ENCODE results near the gene ACYP1. TPM values are rescaled to one million over a fixed set of nuclear protein-coding genes. Genes with fewer than 3 reads are reported as not detected.
A peak's percentile ranks its signal among the peaks of the same experiment; 100 is the strongest.

ACYP1 gene
- total and polyA plus RNA-seq, 2 of the 13 experiments (the other 11 are each of a cell fraction or from before 2014, with no cell fraction given) = 9.7 to 22.4 TPM

DNA sequence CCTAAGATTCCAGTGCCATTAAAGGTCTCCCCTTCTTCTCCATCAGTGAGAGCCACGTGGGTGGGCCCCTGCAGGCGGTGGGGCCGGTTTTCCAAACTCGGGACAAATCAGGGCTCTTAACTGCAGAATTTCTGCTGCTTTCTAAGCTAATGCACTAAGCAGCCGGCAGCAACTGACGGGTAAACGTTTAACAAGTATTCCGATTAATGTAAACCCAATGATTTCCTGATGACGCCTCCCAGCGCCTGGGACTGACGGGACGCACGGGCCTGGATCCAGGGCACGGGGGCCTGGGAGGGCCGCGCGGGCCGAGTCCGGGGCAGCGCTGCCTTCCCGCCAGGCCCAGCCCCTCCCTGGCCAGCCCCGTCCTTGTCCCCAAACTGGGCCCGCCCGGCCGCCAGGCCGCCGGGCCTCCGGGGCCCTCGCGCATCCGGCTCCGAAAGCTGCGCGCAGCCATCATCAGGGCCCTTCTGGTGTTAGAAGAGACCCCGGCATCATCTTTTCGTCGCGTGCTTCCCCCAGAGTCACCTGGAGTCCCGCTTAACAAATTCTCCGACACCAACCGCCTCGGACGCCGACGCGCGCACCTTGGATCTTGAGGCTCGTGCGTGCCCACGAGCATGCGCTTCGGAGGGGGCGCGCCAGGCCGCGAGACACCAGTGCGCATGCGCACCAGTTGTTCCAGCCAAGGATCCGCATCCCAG is 12.8 kb downstream of the ACYP1 start, which contains the start of gene MLH3 (continued):
- TF ChIP-seq BCLAF1 (IDR thresholded peaks at IDR 0.05) (no peak), NFKB2 (CRISPR knock-in tag; IDR thresholded peaks at IDR 0.05; ENCODE audit: borderline replicate concordance) (peak; percentile 93), AGO2 (optimal IDR thresholded peaks at IDR 0.05; ENCODE audit: low read depth, low read length) (peak; percentile 88), HNRNPUL1 (IDR thresholded peaks at IDR 0.05; ENCODE audit: low read depth, low read length) (no peak), ZNF674 (CRISPR knock-in tag; IDR thresholded peaks at IDR 0.05; ENCODE audit: low read depth) (no peak), EZH2 (conservative IDR thresholded peaks at IDR 0.05; ENCODE audit: low read depth, low read length) (no peak), NFE2L2 (IDR thresholded peaks at IDR 0.05; ENCODE audit: low read length) (no peak), GTF2F1 (IDR thresholded peaks at IDR 0.05; ENCODE audit: low read length) (no peak), ZNF614 (CRISPR knock-in tag; IDR thresholded peaks at IDR 0.05; ENCODE audit: borderline replicate concordance) (peak; percentile 38; the same call in 1 of the 2 replicates), JDP2 (CRISPR knock-in tag; IDR thresholded peaks at IDR 0.05; ENCODE audit: borderline replicate concordance) (no peak), ZNF12 (CRISPR knock-in tag; IDR thresholded peaks at IDR 0.05) (no peak), AHR (CRISPR knock-in tag; IDR thresholded peaks at IDR 0.05) (no peak), PLSCR1 (CRISPR knock-in tag; IDR thresholded peaks at IDR 0.05; ENCODE audit: borderline replicate concordance) (no peak), TFDP1 (CRISPR knock-in tag; IDR thresholded peaks at IDR 0.05; ENCODE audit: borderline replicate concordance) (peak; percentile 92), NRL (CRISPR knock-in tag; IDR thresholded peaks at IDR 0.05; ENCODE audit: borderline replicate concordance) (peak; percentile 78; the same call in 1 of the 2 replicates), ZNF510 (CRISPR knock-in tag; IDR thresholded peaks at IDR 0.05; ENCODE audit: low read depth) (0 out of 2 replicates have a peak, but pooled peaks have one; percentile 54)
- TF ChIP-seq, protein P1, sequence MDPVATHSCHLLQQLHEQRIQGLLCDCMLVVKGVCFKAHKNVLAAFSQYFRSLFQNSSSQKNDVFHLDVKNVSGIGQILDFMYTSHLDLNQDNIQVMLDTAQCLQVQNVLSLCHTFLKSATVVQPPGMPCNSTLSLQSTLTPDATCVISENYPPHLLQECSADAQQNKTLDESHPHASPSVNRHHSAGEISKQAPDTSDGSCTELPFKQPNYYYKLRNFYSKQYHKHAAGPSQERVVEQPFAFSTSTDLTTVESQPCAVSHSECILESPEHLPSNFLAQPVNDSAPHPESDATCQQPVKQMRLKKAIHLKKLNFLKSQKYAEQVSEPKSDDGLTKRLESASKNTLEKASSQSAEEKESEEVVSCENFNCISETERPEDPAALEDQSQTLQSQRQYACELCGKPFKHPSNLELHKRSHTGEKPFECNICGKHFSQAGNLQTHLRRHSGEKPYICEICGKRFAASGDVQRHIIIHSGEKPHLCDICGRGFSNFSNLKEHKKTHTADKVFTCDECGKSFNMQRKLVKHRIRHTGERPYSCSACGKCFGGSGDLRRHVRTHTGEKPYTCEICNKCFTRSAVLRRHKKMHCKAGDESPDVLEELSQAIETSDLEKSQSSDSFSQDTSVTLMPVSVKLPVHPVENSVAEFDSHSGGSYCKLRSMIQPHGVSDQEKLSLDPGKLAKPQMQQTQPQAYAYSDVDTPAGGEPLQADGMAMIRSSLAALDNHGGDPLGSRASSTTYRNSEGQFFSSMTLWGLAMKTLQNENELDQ (CRISPR knock-in tag; IDR thresholded peaks at IDR 0.05; ENCODE audit: borderline replicate concordance) = no peak
- TF ChIP-seq, protein P2, sequence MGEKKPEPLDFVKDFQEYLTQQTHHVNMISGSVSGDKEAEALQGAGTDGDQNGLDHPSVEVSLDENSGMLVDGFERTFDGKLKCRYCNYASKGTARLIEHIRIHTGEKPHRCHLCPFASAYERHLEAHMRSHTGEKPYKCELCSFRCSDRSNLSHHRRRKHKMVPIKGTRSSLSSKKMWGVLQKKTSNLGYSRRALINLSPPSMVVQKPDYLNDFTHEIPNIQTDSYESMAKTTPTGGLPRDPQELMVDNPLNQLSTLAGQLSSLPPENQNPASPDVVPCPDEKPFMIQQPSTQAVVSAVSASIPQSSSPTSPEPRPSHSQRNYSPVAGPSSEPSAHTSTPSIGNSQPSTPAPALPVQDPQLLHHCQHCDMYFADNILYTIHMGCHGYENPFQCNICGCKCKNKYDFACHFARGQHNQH (CRISPR knock-in tag; IDR thresholded peaks at IDR 0.05) = peak; percentile 65
- TF ChIP-seq, protein P3, sequence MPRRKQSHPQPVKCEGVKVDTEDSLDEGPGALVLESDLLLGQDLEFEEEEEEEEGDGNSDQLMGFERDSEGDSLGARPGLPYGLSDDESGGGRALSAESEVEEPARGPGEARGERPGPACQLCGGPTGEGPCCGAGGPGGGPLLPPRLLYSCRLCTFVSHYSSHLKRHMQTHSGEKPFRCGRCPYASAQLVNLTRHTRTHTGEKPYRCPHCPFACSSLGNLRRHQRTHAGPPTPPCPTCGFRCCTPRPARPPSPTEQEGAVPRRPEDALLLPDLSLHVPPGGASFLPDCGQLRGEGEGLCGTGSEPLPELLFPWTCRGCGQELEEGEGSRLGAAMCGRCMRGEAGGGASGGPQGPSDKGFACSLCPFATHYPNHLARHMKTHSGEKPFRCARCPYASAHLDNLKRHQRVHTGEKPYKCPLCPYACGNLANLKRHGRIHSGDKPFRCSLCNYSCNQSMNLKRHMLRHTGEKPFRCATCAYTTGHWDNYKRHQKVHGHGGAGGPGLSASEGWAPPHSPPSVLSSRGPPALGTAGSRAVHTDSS (CRISPR knock-in tag; conservative IDR thresholded peaks at IDR 0.05) = no peak

All from HepG2 (cell line).